HG03108 (cell line): ENCODE results near the gene FSTL1.
"Not testable (repeated sequence)": the region's sequence is repeated elsewhere in the genome, so short reads cannot be mapped to it uniquely, and the experiment has no call there.

Experiments
- ATAC-seq: cut with Tn5 transposase; IDR thresholded peaks from one replicate; pipeline ENCODE4 v1.9.1; 2021; ENCODE audit warnings: moderate library complexity; ENCODE audit not compliant: unreplicated experiment

Gene FSTL1

GRCh38 chr3:120418866-120419490 lies 31.8 kb downstream of the FSTL1 start:
- ATAC-seq: no peak

- ATAC-seq: no peak
Observed at GRCh38 chr3:120418446-120418845, 32.3 kb downstream of the FSTL1 start.

- peak; percentile 98 for ATAC-seq
Observed at GRCh38 chr3:120417272-120417911, 33.4 kb downstream of the FSTL1 start.

GRCh38 chr3:120416868-120417267 lies 33.9 kb downstream of the FSTL1 start:
- ATAC-seq: peak; percentile 15

GRCh38 chr3:120415756-120416155 lies 35.0 kb downstream of the FSTL1 start:
- ATAC-seq: no peak

GRCh38 chr3:120410541-120410940 lies 40.3 kb downstream of the FSTL1 start:
- no peak for ATAC-seq

GRCh38 chr3:120410116-120410515 lies 40.7 kb downstream of the FSTL1 start:
- ATAC-seq: no peak

- no peak for ATAC-seq
Observed at GRCh38 chr3:120407508-120408287, 43.1 kb downstream of the FSTL1 start.

- ATAC-seq: no peak
Observed at GRCh38 chr3:120404876-120405275, 45.9 kb downstream of the FSTL1 start.

- ATAC-seq: no peak
Observed at GRCh38 chr3:120402257-120402656, 48.5 kb downstream of the FSTL1 start.

- ATAC-seq: no peak
Observed at GRCh38 chr3:120399372-120399771, 51.4 kb downstream of the FSTL1 start.

- no peak for ATAC-seq
Observed at GRCh38 chr3:120396469-120396868, 54.3 kb downstream of the FSTL1 start.

- no peak for ATAC-seq
Observed at GRCh38 chr3:120394347-120394746, 56.4 kb downstream of the FSTL1 start.

- no peak for ATAC-seq
Observed at GRCh38 chr3:120393761-120394160, 57.0 kb downstream of the FSTL1 start.

- ATAC-seq: no peak
Observed at GRCh38 chr3:120393243-120393642, 57.5 kb downstream of the FSTL1 start.

- ATAC-seq: no peak
Observed at GRCh38 chr3:120382941-120383447, 67.8 kb downstream of the FSTL1 start.

- ATAC-seq: no peak
Observed at GRCh38 chr3:120381503-120381902, 69.3 kb downstream of the FSTL1 start.

- not testable (repeated sequence) for ATAC-seq
Observed at GRCh38 chr3:120377948-120378347, 72.8 kb downstream of the FSTL1 start.

- peak; percentile 48 for ATAC-seq
Observed at GRCh38 chr3:120370463-120370862, 80.3 kb downstream of the FSTL1 start.

GRCh38 chr3:120369037-120369467 lies 81.7 kb downstream of the FSTL1 start:
- ATAC-seq: peak; percentile 93

- no peak for ATAC-seq
Observed at GRCh38 chr3:120368172-120368571, 82.6 kb downstream of the FSTL1 start.

- ATAC-seq: no peak
Observed at GRCh38 chr3:120364821-120365220, 86.0 kb downstream of the FSTL1 start.
